ENCODE data around the gene FAM120AOS. TPM values are rescaled to one million over a fixed set of nuclear protein-coding genes. Genes with fewer than 3 reads are reported as not detected.

Gene FAM120AOS
- total RNA-seq, 1 donor from 2014 or later, result 47.1 TPM

DNA sequence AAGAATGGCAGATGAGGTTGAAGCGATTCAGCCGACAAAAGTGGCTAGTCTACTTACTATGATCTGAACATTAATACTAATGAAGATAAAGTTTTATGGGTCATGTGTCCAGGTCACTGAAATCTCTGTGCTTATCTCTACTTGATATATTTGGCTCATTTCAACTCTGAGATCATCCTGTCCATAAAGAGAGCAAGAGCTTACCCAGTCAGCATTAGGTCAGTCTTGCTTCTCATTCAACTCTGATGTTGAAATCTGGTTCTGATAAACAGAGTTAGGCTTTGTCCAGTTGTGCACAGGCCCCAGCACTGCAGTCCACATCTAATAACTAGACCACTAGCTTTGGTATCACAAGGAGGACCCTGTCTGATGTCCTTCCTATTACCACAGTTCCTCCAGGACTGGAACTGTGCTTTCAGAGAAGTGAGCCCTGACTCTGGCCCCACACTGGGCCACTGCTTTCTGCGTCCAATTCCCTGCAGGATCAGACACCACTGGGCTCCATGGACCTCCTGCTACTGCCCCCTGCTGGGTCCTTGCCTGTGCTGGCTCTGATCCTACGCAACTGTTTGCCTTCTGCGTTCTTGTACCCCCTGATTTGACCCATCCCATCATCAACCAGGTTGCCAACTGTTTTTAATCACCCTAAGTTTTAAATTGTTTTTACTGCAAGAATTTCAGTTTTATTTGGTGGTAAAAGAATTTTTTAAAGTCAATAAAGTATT is 25.6 kb downstream of the FAM120AOS start:
- FAIRE-seq, result peak; percentile 23
- no peaks in the 10 kb centered on the region for H3K36me3 ChIP-seq (ENCODE audit: control insufficient read depth, insufficient read depth, low read length)
- no peak for DNase-seq (ENCODE audit: low read depth)
- no peak overlapping the region for H3K4me3 ChIP-seq (ENCODE audit: low read depth, low read length)
- TF ChIP-seq, protein P1, sequence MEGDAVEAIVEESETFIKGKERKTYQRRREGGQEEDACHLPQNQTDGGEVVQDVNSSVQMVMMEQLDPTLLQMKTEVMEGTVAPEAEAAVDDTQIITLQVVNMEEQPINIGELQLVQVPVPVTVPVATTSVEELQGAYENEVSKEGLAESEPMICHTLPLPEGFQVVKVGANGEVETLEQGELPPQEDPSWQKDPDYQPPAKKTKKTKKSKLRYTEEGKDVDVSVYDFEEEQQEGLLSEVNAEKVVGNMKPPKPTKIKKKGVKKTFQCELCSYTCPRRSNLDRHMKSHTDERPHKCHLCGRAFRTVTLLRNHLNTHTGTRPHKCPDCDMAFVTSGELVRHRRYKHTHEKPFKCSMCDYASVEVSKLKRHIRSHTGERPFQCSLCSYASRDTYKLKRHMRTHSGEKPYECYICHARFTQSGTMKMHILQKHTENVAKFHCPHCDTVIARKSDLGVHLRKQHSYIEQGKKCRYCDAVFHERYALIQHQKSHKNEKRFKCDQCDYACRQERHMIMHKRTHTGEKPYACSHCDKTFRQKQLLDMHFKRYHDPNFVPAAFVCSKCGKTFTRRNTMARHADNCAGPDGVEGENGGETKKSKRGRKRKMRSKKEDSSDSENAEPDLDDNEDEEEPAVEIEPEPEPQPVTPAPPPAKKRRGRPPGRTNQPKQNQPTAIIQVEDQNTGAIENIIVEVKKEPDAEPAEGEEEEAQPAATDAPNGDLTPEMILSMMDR (IDR thresholded peaks at IDR 0.05; ENCODE audit: insufficient read depth, low read length, severe bottlenecking), result peak; percentile 32
- H3K27me3 ChIP-seq (ENCODE audit: control insufficient read depth, insufficient read depth, low read length), result no peaks in the 10 kb centered on the region

DNA sequence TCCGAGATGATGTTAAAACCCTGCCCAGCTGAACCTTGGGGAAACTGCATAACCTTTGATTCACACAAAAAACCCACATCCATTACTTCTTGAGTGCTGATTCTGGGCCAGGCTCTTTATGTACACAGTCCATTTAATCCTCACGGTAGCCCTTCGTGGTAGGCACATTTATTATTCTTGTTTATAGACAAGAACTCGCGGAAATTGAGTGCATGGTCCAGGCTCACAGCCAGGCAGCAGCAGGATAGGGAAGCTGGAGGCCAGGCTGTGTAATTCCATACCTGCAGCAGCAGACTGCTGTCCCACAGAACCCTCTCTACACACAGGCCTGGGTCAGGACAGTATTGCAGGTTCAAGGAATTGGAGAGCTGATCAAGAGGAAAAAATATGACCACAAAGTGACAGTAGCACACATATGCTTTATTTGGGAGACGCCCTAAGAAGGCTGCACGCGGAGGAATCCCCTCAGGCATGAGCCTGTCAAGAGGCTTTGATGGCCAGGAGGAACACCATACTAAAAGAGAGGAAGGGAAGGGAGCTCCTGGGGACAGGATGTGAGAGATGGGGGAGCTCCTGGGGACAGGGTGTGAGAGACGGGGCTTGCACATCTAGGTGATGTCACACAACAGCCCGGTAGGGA is 30.3 kb downstream of the FAM120AOS start:
- DNase-seq (ENCODE audit: low read depth) (no peak), FAIRE-seq (no peak)
- Histone ChIP-seq H3K27me3 (ENCODE audit: control insufficient read depth, insufficient read depth, low read length) (no peaks in the 10 kb centered on the region), H3K36me3 (ENCODE audit: control insufficient read depth, insufficient read depth, low read length) (no peaks in the 10 kb centered on the region), H3K4me3 (ENCODE audit: low read depth, low read length) (no peak overlapping the region)
- TF ChIP-seq, protein P1 (IDR thresholded peaks at IDR 0.05; ENCODE audit: insufficient read depth, low read length, severe bottlenecking), result no peak

DNA sequence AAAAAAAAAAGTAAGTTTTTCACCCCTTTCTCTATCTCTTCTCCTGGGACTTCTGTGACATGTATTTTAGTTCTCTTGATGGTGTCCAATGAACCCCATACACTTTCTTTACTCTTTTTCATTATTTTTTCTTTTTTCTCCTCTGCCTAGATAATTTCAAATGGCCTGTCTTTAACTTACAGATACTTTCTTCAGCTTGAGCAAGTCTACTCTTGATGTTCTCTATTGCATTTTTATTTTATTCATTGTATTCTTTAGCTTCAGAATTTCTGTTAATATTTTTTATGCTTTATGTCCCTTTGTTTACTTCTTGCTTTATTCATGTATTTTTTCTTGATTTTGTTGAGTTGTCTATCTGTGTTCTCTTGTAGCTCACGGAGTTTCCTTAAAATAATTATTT is 34.4 kb downstream of the FAM120AOS start:
- TF ChIP-seq, protein P1 (IDR thresholded peaks at IDR 0.05; ENCODE audit: insufficient read depth, low read length, severe bottlenecking), result no peak
- Histone ChIP-seq H3K36me3 (ENCODE audit: control insufficient read depth, insufficient read depth, low read length) (no peaks in the 10 kb centered on the region), H3K4me3 (ENCODE audit: low read depth, low read length) (no peak overlapping the region), H3K27me3 (ENCODE audit: control insufficient read depth, insufficient read depth, low read length) (no peaks in the 10 kb centered on the region)
- DNase-seq (ENCODE audit: low read depth) (no peak), FAIRE-seq (no peak)

DNA sequence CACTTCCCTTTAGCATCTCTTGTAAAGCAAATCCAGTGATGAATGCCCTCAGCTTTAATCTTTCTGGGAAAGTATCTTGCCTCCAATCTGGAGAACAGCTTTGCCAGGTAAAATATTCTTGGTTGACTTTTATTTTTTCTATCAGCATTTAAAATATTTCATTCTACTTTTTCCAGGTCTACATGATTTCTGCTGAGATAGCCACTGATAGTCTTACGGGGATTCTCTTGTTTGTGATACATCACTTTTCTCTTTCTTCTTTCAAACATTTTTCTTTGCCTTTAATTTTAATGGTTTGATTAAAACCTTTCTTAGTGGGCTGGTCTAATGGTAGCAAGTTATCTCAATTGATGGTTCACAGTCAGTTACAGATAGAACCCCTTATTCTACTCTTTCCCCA is 35.8 kb downstream of the FAM120AOS start:
- H3K36me3 ChIP-seq (ENCODE audit: control insufficient read depth, insufficient read depth, low read length), result no peaks in the 10 kb centered on the region
- H3K4me3 ChIP-seq (ENCODE audit: low read depth, low read length), result no peak overlapping the region
- FAIRE-seq (no peak), DNase-seq (ENCODE audit: low read depth) (no peak)
- no peaks in the 10 kb centered on the region for H3K27me3 ChIP-seq (ENCODE audit: control insufficient read depth, insufficient read depth, low read length)
- TF ChIP-seq, protein P1 (IDR thresholded peaks at IDR 0.05; ENCODE audit: insufficient read depth, low read length, severe bottlenecking), result no peak

DNA sequence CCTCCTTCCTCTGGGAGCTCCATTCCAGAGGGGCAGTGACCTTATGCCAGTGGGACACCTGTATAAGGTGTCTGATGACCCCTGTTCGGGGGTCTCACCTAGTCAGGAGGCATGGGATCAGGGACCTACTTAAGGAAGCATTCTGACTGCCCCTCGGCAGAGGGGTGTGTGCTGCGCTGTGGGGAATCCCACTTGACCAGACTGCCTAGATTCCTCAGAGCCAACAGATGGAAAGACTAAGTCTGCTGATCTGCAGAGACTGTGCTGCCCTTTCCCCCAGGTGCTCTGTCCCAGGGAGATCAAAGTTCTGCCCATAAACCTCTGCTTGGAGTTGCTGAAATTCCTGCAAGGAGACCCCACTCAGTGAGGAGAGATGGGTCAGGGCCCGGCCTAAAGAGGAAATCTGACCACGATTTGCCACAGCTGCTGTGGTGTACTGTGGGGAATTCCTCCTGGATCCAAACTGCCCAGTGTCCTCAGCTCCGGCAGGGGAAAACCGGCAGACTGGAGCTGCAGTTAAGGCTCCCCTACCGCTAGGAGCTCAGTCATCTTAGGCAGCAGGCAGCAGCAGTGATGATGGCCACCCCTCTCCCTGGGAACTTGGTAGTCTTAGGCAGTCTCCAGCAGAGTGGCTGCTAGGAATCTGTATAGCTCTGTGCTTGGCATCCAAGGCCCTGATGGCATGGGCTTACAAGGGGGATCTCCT is 36.7 kb downstream of the FAM120AOS start:
- FAIRE-seq (no peak), DNase-seq (ENCODE audit: low read depth) (no peak)
- TF ChIP-seq, protein P1 (IDR thresholded peaks at IDR 0.05; ENCODE audit: insufficient read depth, low read length, severe bottlenecking), result no peak
- H3K36me3 ChIP-seq (ENCODE audit: control insufficient read depth, insufficient read depth, low read length), result no peaks in the 10 kb centered on the region
- H3K27me3 ChIP-seq (ENCODE audit: control insufficient read depth, insufficient read depth, low read length), result no peaks in the 10 kb centered on the region
- no peak overlapping the region for H3K4me3 ChIP-seq (ENCODE audit: low read depth, low read length)
